MCF 10A (cell line): ENCODE results near the gene PKD2. TPM values are rescaled to one million over a fixed set of nuclear protein-coding genes. Genes with fewer than 3 reads are reported as not detected.

Source experiments
- BruUV-seq: library from RNA; stranded (reverse); fragments of 400-500 nt; replicated peaks from 2 replicates; lab custom pipeline; 2021; lab: Mats Ljungman, UMichigan
- CTCF ChIA-PET: fragments of 300-600 bp; sonication (Branson Sonifier 250); formaldehyde crosslinking; extraction: SDS; loops from one replicate; lab custom pipeline; 2021; ENCODE audit warnings: antibody characterized with exemption, inconsistent platforms; lab: Yijun Ruan, JAX
- POLR2A ChIA-PET: fragments of 300-600, 350-650 bp; sonication (Branson Sonifier 250); formaldehyde crosslinking; extraction: SDS; loops from one replicate; lab custom pipeline; 2020; ENCODE audit warnings: antibody characterized with exemption, inconsistent platforms; lab: Yijun Ruan, JAX
- DNase-seq: peaks from one replicate; pipeline ENCODE4 v3.0.0-alpha.2; 2018; ENCODE audit not compliant: unreplicated experiment
- H3K27ac Mint-ChIP-seq: one replicate; pipeline ENCODE4 v1.8.0; 2022; ENCODE audit warnings: mild to moderate bottlenecking, low read depth, mixed read lengths; ENCODE audit not compliant: unreplicated experiment
- H3K27me3 Mint-ChIP-seq: one replicate; pipeline ENCODE4 v1.8.0; 2022; ENCODE audit warnings: mixed read lengths; ENCODE audit not compliant: insufficient read depth, unreplicated experiment
- H3K36me3 Mint-ChIP-seq: one replicate; pipeline ENCODE4 v1.8.0; 2022; ENCODE audit warnings: mild to moderate bottlenecking, moderate library complexity, mixed read lengths; ENCODE audit not compliant: insufficient read depth, unreplicated experiment
- H3K4me1 Mint-ChIP-seq: one replicate; pipeline ENCODE4 v1.8.0; 2022; ENCODE audit warnings: mixed read lengths; ENCODE audit not compliant: insufficient read depth, unreplicated experiment
- H3K4me3 Mint-ChIP-seq: one replicate; pipeline ENCODE4 v1.8.0; 2022; ENCODE audit warnings: mild to moderate bottlenecking, moderate library complexity, mixed read lengths; ENCODE audit not compliant: unreplicated experiment
- H3K9me3 Mint-ChIP-seq: one replicate; pipeline ENCODE4 v1.8.0; 2022; ENCODE audit warnings: mixed read lengths; ENCODE audit not compliant: unreplicated experiment
- CTCF ChIP-seq: fragments of 200-600 bp; IDR thresholded peaks from one replicate; pipeline ENCODE4 v1.8.0; 2022; ENCODE audit warnings: antibody characterized with exemption, mild to moderate bottlenecking; ENCODE audit not compliant: unreplicated experiment
- intact Hi-C: fragments of 100-400 bp; cut with micrococcal nuclease; formaldehyde crosslinking; loops from 2 replicates; pipeline ENCODE4 v1.14.1; 2022
- total RNA-seq: library from RNA; stranded (reverse); gene quantifications from 2 replicates; pipeline ENCODE4 v1.2.3, GENCODE V29; 2022

Gene PKD2
- total RNA-seq, 1 experiment from 2014 or later: 29.5 TPM

GRCh38 chr4:88062843-88063242, 55.4 kb downstream of the PKD2 start:
- no peaks in the 10 kb centered on the region for H3K27me3 Mint-ChIP-seq
- no TSS peak for BruUV-seq
- DNase-seq: no peak
- ChIA-PET CTCF (interaction anchor here (0.5 kb wide), 1 partner anchor 477 kb away, joined by 3 read pairs; no protein-coding TSS in a partner anchor), POLR2A (no interaction called here)
- H3K4me3 Mint-ChIP-seq: no peak overlapping the region
- no peaks in the 10 kb centered on the region for H3K9me3 Mint-ChIP-seq
- peak overlapping the region; percentile 16 for H3K27ac Mint-ChIP-seq
- TF ChIP-seq CTCF: no peak
- H3K4me1 Mint-ChIP-seq: no peaks in the 10 kb centered on the region
- intact Hi-C loops: no loop called here
- peaks cover 68% of the 10 kb centered on the region for H3K36me3 Mint-ChIP-seq

- BruUV-seq: no TSS peak
- intact Hi-C loops: no loop called here
- TF ChIP-seq CTCF: no peak
- Mint-ChIP-seq H3K9me3 (no peaks in the 10 kb centered on the region), H3K27me3 (no peaks in the 10 kb centered on the region), H3K27ac (no peak overlapping the region), H3K36me3 (peaks cover 67% of the 10 kb centered on the region), H3K4me3 (no peak overlapping the region), H3K4me1 (no peaks in the 10 kb centered on the region)
- POLR2A ChIA-PET: interaction anchor here (1.7 kb wide), 1 partner anchor 55 kb away, joined by 3 read pairs; no protein-coding TSS in a partner anchor
- CTCF ChIA-PET: interaction anchor here (0.6 to 1.2 kb wide), 3 partner anchors 20 to 298 kb away, joined by 3 to 5 read pairs (median 3); no protein-coding TSS in a partner anchor
- DNase-seq: no peak
Observed at GRCh38 chr4:88063634-88064296, 56.3 kb downstream of the PKD2 start.

- Mint-ChIP-seq H3K4me1 (no peaks in the 10 kb centered on the region), H3K27me3 (no peaks in the 10 kb centered on the region), H3K27ac (no peak overlapping the region), H3K36me3 (peaks cover 73% of the 10 kb centered on the region), H3K9me3 (no peaks in the 10 kb centered on the region), H3K4me3 (no peak overlapping the region)
- no peak for TF ChIP-seq CTCF
- ChIA-PET CTCF (interaction anchor here (0.6 to 1.2 kb wide), 4 partner anchors 19 to 297 kb away, joined by 3 to 5 read pairs (median 4); no protein-coding TSS in a partner anchor), POLR2A (interaction anchor here (1.7 kb wide), 1 partner anchor 56 kb away, joined by 3 read pairs; no protein-coding TSS in a partner anchor)
- BruUV-seq: no TSS peak
- DNase-seq: no peak
- intact Hi-C loops: no loop called here
Observed at GRCh38 chr4:88064410-88064809, 57.0 kb downstream of the PKD2 start.

GRCh38 chr4:88070031-88070430, 62.6 kb downstream of the PKD2 start:
- Mint-ChIP-seq H3K27ac (no peak overlapping the region), H3K4me3 (no peak overlapping the region), H3K4me1 (no peaks in the 10 kb centered on the region), H3K36me3 (peaks cover 92% of the 10 kb centered on the region), H3K27me3 (no peaks in the 10 kb centered on the region), H3K9me3 (peaks cover 8% of the 10 kb centered on the region)
- no peak for TF ChIP-seq CTCF
- no peak for DNase-seq
- intact Hi-C loops: no loop called here
- CTCF ChIA-PET: interaction anchor here (0.6 to 0.8 kb wide), 3 partner anchors 11 to 140 kb away, joined by 3 to 5 read pairs (median 3); no protein-coding TSS in a partner anchor
- BruUV-seq: no TSS peak
- POLR2A ChIA-PET: no interaction called here
